OCI-LY7 (cell line): ENCODE results near the gene CIT. TPM values are rescaled to one million over a fixed set of nuclear protein-coding genes. Genes with fewer than 3 reads are reported as not detected.
A peak's percentile ranks its signal among the peaks of the same experiment; 100 is the strongest.

ENCODE experiments used
- BruUV-seq: library from RNA; stranded (reverse); fragments of 400-500 nt; replicated peaks from 2 replicates; lab custom pipeline; 2021; lab: Mats Ljungman, UMichigan
- CTCF ChIA-PET: fragments of 300-600 bp; sonication (Branson Sonifier 250); formaldehyde crosslinking; loops from one replicate; lab custom pipeline; 2022; ENCODE audit warnings: antibody characterized with exemption; ENCODE audit not compliant: unreplicated experiment; lab: Charles Lee
- POLR2A ChIA-PET: fragments of 300-600 bp; sonication (Branson Sonifier 250); formaldehyde crosslinking; loops from one replicate; lab custom pipeline; 2022; ENCODE audit warnings: antibody characterized with exemption; lab: Charles Lee
- DNase-seq: peaks from one replicate; pipeline ENCODE4 v3.0.0-alpha.2; 2015; ENCODE audit warnings: low spot score
- H2AFZ ChIP-seq: fragments of 200-600 bp; sonication (generic), shearing (Covaris generic); 2 replicates; pipeline ENCODE4 v1.6.1; 2014; ENCODE audit warnings: mild to moderate bottlenecking, antibody characterized with exemption, low read length, moderate library complexity
- H3K27ac ChIP-seq: fragments of 200-600 bp; sonication (generic); 2 replicates; pipeline ENCODE4 v1.5.1; 2014; ENCODE audit warnings: mixed run types, low read depth, mild to moderate bottlenecking, moderate library complexity, low read length, inconsistent platforms; ENCODE audit not compliant: poor library complexity, severe bottlenecking
- H3K36me3 ChIP-seq: fragments of 200-600 bp; sonication (generic); 2 replicates; pipeline ENCODE4 v1.6.1; 2014; ENCODE audit warnings: mild to moderate bottlenecking, antibody characterized with exemption, low read length, moderate library complexity, mixed read lengths; ENCODE audit not compliant: insufficient read depth
- H3K4me1 ChIP-seq: fragments of 200-600 bp; sonication (generic); 2 replicates; pipeline ENCODE4 v1.5.1; 2014; ENCODE audit warnings: mild to moderate bottlenecking, low read length; ENCODE audit not compliant: insufficient read depth, poor library complexity, severe bottlenecking
- H3K4me2 ChIP-seq: fragments of 200-600 bp; sonication (generic); 2 replicates; pipeline ENCODE4 v1.6.1; 2014; ENCODE audit warnings: mild to moderate bottlenecking, low read length
- H3K4me3 ChIP-seq: fragments of 200-600 bp; sonication (generic); 2 replicates; pipeline ENCODE4 v1.5.1; 2014; ENCODE audit warnings: mild to moderate bottlenecking, low read depth, low read length; ENCODE audit not compliant: poor library complexity, severe bottlenecking
- H3K79me2 ChIP-seq: fragments of 200-600 bp; sonication (generic); 2 replicates; pipeline ENCODE4 v1.6.1; 2016; ENCODE audit warnings: low read depth, mild to moderate bottlenecking, low read length, moderate library complexity, mixed read lengths; ENCODE audit not compliant: insufficient read depth
- H3K9me2 ChIP-seq: fragments of 200-600 bp; sonication (generic); 2 replicates; pipeline ENCODE4 v1.6.1; 2016; ENCODE audit warnings: mild to moderate bottlenecking, low read length, mixed read lengths; ENCODE audit not compliant: insufficient read depth
- H3K9me3 ChIP-seq: fragments of 200-600 bp; sonication (generic); 2 replicates; pipeline ENCODE4 v1.6.1; 2014; ENCODE audit warnings: mild to moderate bottlenecking, mixed run types, low read length, mixed read lengths
- H4K20me1 ChIP-seq: fragments of 200-600 bp; sonication (generic); 2 replicates; pipeline ENCODE4 v1.6.1; 2014; ENCODE audit warnings: mild to moderate bottlenecking, antibody characterized with exemption, low read length, moderate library complexity, mixed read lengths; ENCODE audit not compliant: insufficient read depth
- CTCF ChIP-seq: fragments of 200-600 bp; sonication (generic); conservative IDR thresholded peaks from 2 replicates; pipeline ENCODE4 v1.5.1; 2014; ENCODE audit warnings: mild to moderate bottlenecking, antibody characterized with exemption, low read length, moderate library complexity, mixed read lengths
- EZH2phosphoT487 ChIP-seq: fragments of 200-600 bp; sonication (generic); IDR thresholded peaks from 2 replicates; pipeline ENCODE4 v1.6.1; 2018; ENCODE audit warnings: low read depth, borderline replicate concordance, mild to moderate bottlenecking, mixed run types, antibody characterized with exemption, low read length, moderate library complexity, mixed read lengths
- intact Hi-C: fragments of 100-400 bp; cut with micrococcal nuclease; formaldehyde crosslinking; loops from one replicate; pipeline ENCODE4 v1.10.0; 2022; ENCODE audit not compliant: unreplicated experiment
- total RNA-seq, 2 experiments: library from RNA; depleted of rRNA in 1 of 2; stranded (reverse); fragments of >200 nt in 1 of 2; shearing (Covaris generic) in 1 of 2; gene quantifications; 2 replicates each; pipeline ENCODE4 v1.2.3, GENCODE V29; 2014 to 2022

The CIT gene
- total RNA-seq, 2 experiments from 2014 or later, result 33.4 to 90.1 TPM

GRCh38 chr12:119666226-119666795 is 210.8 kb downstream of the CIT start:
- peak overlapping the region; percentile 87 for H3K4me2 ChIP-seq
- H4K20me1 ChIP-seq, result no peaks in the 10 kb centered on the region
- peak overlapping the region; percentile 89 for H3K27ac ChIP-seq
- POLR2A ChIA-PET, result interaction anchor here (0.5 to 1.0 kb wide), 3 partner anchors 16 to 577 kb away, joined by 3 read pairs; no protein-coding TSS in a partner anchor
- H2AFZ ChIP-seq, result peak overlapping the region; percentile 99
- CTCF ChIA-PET, result no interaction called here
- peaks cover 32% of the 10 kb centered on the region for H3K79me2 ChIP-seq
- no peaks in the 10 kb centered on the region for H3K9me2 ChIP-seq
- H3K4me1 ChIP-seq, result peaks cover 36% of the 10 kb centered on the region
- BruUV-seq, result no TSS peak
- intact Hi-C loops, result loop anchor here (5.0 kb wide), 1 partner anchor 224 kb away; no protein-coding TSS in a partner anchor
- TF ChIP-seq CTCF (no peak), EZH2phosphoT487 (no peak)
- peak; percentile 56 for DNase-seq
- H3K36me3 ChIP-seq, result peaks cover 21% of the 10 kb centered on the region
- no peaks in the 10 kb centered on the region; the same call in 1 of the 2 replicates for H3K9me3 ChIP-seq
- peak overlapping the region; percentile 92 for H3K4me3 ChIP-seq

- ChIA-PET CTCF (no interaction called here), POLR2A (interaction anchor here (0.7 kb wide), 1 partner anchor 578 kb away, joined by 3 read pairs; no protein-coding TSS in a partner anchor)
- no peak for TF ChIP-seq EZH2phosphoT487
- TF ChIP-seq CTCF, result no peak
- Histone ChIP-seq H3K4me1 (peaks cover 29% of the 10 kb centered on the region), H3K9me2 (no peaks in the 10 kb centered on the region), H3K27ac (no peak overlapping the region), H3K4me2 (no peak overlapping the region), H3K36me3 (peaks cover 12% of the 10 kb centered on the region; the same call in 1 of the 2 replicates), H4K20me1 (no peaks in the 10 kb centered on the region), H3K9me3 (no peaks in the 10 kb centered on the region; the same call in 1 of the 2 replicates), H3K79me2 (peaks cover 22% of the 10 kb centered on the region), H2AFZ (peak overlapping the region; percentile 99; the same call in 1 of the 2 replicates), H3K4me3 (no peak overlapping the region)
- no peak for DNase-seq
- intact Hi-C loops, result loop anchor here (5.0 kb wide), 1 partner anchor 223 kb away; no protein-coding TSS in a partner anchor
- no TSS peak for BruUV-seq
These were observed 211.8 kb downstream of the CIT start for GRCh38 chr12:119665164-119665929.
